HepG2 (cell line): Measurements from ENCODE around the gene KCNAB2. TPM values are rescaled to one million over a fixed set of nuclear protein-coding genes. Genes with fewer than 3 reads are reported as not detected.

Source experiments
- ARNT ChIP-seq: fragments of 450-650 bp; IDR thresholded peaks from 2 replicates; pipeline ENCODE4 v1.6.1; 2017
- BCL3 ChIP-seq: sonication (generic); formaldehyde crosslinking; IDR thresholded peaks from 2 replicates; pipeline ENCODE4 v1.5.1; 2020; ENCODE audit warnings: mild to moderate bottlenecking, missing genetic modification reagents, moderate library complexity
- BRD4 ChIP-seq: sonication (generic); formaldehyde crosslinking; IDR thresholded peaks from 2 replicates; pipeline ENCODE4 v1.4.0; 2020; ENCODE audit warnings: missing genetic modification reagents
- CCDC6 ChIP-seq: sonication (generic); formaldehyde crosslinking; IDR thresholded peaks from 2 replicates; pipeline ENCODE4 v1.8.1; 2022; ENCODE audit warnings: mild to moderate bottlenecking, missing genetic modification reagents, moderate library complexity
- HIC2 ChIP-seq: sonication (generic); formaldehyde crosslinking; IDR thresholded peaks from 2 replicates; pipeline ENCODE4 v1.9.0; 2022; ENCODE audit warnings: low read depth, missing genetic modification reagents
- KAT7 ChIP-seq: IDR thresholded peaks from 2 replicates; pipeline ENCODE4 v1.6.1; 2018; ENCODE audit warnings: borderline replicate concordance, missing compliant biosample characterization
- LCORL ChIP-seq, 2 experiments: fragments of 450-650 bp in 1 of 2; sonication (generic) in 1 of 2; formaldehyde crosslinking in 1 of 2; IDR thresholded peaks; 2 replicates each; pipeline versions ENCODE4 v1.5.0 to v1.6.1; 2017 to 2020; ENCODE audit warnings: antibody characterized with exemption in 1 of 2, missing genetic modification reagents in 1 of 2
- NFYB ChIP-seq: sonication (generic); formaldehyde crosslinking; IDR thresholded peaks from 2 replicates; pipeline ENCODE4 v1.4.0; 2020; ENCODE audit warnings: missing genetic modification reagents
- PAX8 ChIP-seq: sonication (generic); formaldehyde crosslinking; IDR thresholded peaks from 2 replicates; pipeline ENCODE4 v1.8.0; 2022; ENCODE audit warnings: mild to moderate bottlenecking, missing genetic modification reagents, borderline replicate concordance
- SOX13 ChIP-seq, 3 experiments: fragments of 450-650 bp in 1 of 3; sonication (generic) in 1 of 3; formaldehyde crosslinking in 1 of 3; IDR thresholded peaks in 2 of 3; conservative IDR thresholded peaks in 1 of 3; 2 replicates each; pipeline versions ENCODE4 v1.5.0 to v1.6.1; 2016 to 2020; ENCODE audit warnings: antibody characterized with exemption in 1 of 3, mild to moderate bottlenecking in 1 of 3, missing compliant biosample characterization in 1 of 3, missing genetic modification reagents in 1 of 3, moderate library complexity in 1 of 3
- SRSF1 ChIP-seq: fragments of 200-400 bp; formaldehyde crosslinking; optimal IDR thresholded peaks from 2 replicates; pipeline ENCODE3; 2017; ENCODE audit warnings: mild to moderate bottlenecking, low read depth, low read length, moderate library complexity
- THAP8 ChIP-seq: sonication (generic); formaldehyde crosslinking; IDR thresholded peaks from 2 replicates; pipeline ENCODE4 v1.5.1; 2020; ENCODE audit warnings: missing genetic modification reagents, mild to moderate bottlenecking, borderline replicate concordance
- ZNF136 ChIP-seq: sonication (generic); formaldehyde crosslinking; IDR thresholded peaks from 2 replicates; pipeline ENCODE4 v1.8.1; 2022; ENCODE audit warnings: low read depth, mild to moderate bottlenecking, moderate library complexity, missing genetic modification reagents
- ZNF34 ChIP-seq: sonication (generic); formaldehyde crosslinking; IDR thresholded peaks from 2 replicates; pipeline ENCODE4 v1.4.0; 2020; ENCODE audit warnings: mild to moderate bottlenecking, missing genetic modification reagents, borderline replicate concordance
- ZNF552 ChIP-seq: sonication (generic); formaldehyde crosslinking; IDR thresholded peaks from 2 replicates; pipeline ENCODE4 v1.9.0; 2022; ENCODE audit warnings: missing genetic modification reagents, mild to moderate bottlenecking, borderline replicate concordance
- ZNF558 ChIP-seq: sonication (generic); formaldehyde crosslinking; IDR thresholded peaks from 2 replicates; pipeline ENCODE4 v1.9.0; 2022; ENCODE audit warnings: mild to moderate bottlenecking, missing genetic modification reagents, borderline replicate concordance
- ZNF777 ChIP-seq: sonication (generic); formaldehyde crosslinking; IDR thresholded peaks from 2 replicates; pipeline ENCODE4 v1.4.0; 2020; ENCODE audit warnings: missing genetic modification reagents
- ZNF790 ChIP-seq: sonication (generic); formaldehyde crosslinking; IDR thresholded peaks from 2 replicates; pipeline ENCODE4 v1.8.0; 2022; ENCODE audit warnings: missing genetic modification reagents, mild to moderate bottlenecking, borderline replicate concordance
- polyA plus RNA-seq, 8 experiments: library from polyadenylated mRNA; depleted of rRNA in 3 of 8; stranded (reverse) in 7 of 8; unstranded in 1 of 8; fragments of >200 nt; fragmentation: Illumina TruSeq in 4 of 8; extraction: Trizol in 4 of 8; gene quantifications; 2 replicates each; pipeline versions ENCODE4 v1.2.1 to v1.2.3, GENCODE V29; 2011 to 2016; ENCODE audit warnings: low read depth in 4 of 8, missing spikeins in 1 of 8, mixed read lengths in 1 of 8; ENCODE audit not compliant: insufficient read depth in 1 of 8
- total RNA-seq, 5 experiments: library from RNA; depleted of rRNA; stranded (reverse); fragments of >200 nt; fragmentation: Illumina TruSeq; extraction: Trizol; gene quantifications; 2 replicates each; pipeline ENCODE4 v1.2.3, GENCODE V29; 2016; ENCODE audit warnings: low read depth in 1 of 5
- TF ChIP-seq, protein P1 (sequence below): sonication (generic); formaldehyde crosslinking; IDR thresholded peaks from 2 replicates; pipeline ENCODE4 v1.5.1; 2020; ENCODE audit warnings: mild to moderate bottlenecking, moderate library complexity, missing genetic modification reagents
- TF ChIP-seq, protein P2 (sequence below): sonication (generic); formaldehyde crosslinking; conservative IDR thresholded peaks from 2 replicates; pipeline ENCODE4 v1.4.0; 2020; ENCODE audit warnings: missing genetic modification reagents

The KCNAB2 gene
- total and polyA plus RNA-seq, 2 of the 13 experiments (the other 11 are each of a cell fraction or from before 2014, with no cell fraction given) = 6.2 to 8.8 TPM

GRCh38 chr1:6026095-6026809 is 19.4 kb upstream of the KCNAB2 start (continued):
- TF ChIP-seq SOX13 (IDR thresholded peaks at IDR 0.05) (no peak), SOX13 (CRISPR knock-in tag; conservative IDR thresholded peaks at IDR 0.05 in 1 of 2, IDR thresholded peaks at IDR 0.05 in 1 of 2) (peak in 1 of 2 experiments; percentile 46; a peak in 2 of 4 replicates), CCDC6 (CRISPR knock-in tag) (peak; percentile 92), ZNF790 (CRISPR knock-in tag) (peak; percentile 48; the same call in 1 of the 2 replicates), KAT7 (no peak; the same call in 1 of the 2 replicates), NFYB (CRISPR knock-in tag) (0 out of 2 replicates have a peak, but pooled peaks have one; percentile 10), ARNT (no peak), LCORL (IDR thresholded peaks at IDR 0.05) (no peak), LCORL (CRISPR knock-in tag; IDR thresholded peaks at IDR 0.05) (no peak), THAP8 (CRISPR knock-in tag) (peak; percentile 43; the same call in 1 of the 2 replicates), HIC2 (peak; percentile 41; the same call in 1 of the 2 replicates), ZNF777 (peak; percentile 67), ZNF558 (CRISPR knock-in tag) (no peak), ZNF136 (CRISPR knock-in tag) (no peak), BCL3 (no peak), ZNF34 (CRISPR knock-in tag) (no peak), SRSF1 (no peak), ZNF552 (peak; percentile 48; the same call in 1 of the 2 replicates), BRD4 (CRISPR knock-in tag) (peak; percentile 66; the same call in 1 of the 2 replicates), PAX8 (CRISPR knock-in tag) (no peak)
- TF ChIP-seq, protein P1, sequence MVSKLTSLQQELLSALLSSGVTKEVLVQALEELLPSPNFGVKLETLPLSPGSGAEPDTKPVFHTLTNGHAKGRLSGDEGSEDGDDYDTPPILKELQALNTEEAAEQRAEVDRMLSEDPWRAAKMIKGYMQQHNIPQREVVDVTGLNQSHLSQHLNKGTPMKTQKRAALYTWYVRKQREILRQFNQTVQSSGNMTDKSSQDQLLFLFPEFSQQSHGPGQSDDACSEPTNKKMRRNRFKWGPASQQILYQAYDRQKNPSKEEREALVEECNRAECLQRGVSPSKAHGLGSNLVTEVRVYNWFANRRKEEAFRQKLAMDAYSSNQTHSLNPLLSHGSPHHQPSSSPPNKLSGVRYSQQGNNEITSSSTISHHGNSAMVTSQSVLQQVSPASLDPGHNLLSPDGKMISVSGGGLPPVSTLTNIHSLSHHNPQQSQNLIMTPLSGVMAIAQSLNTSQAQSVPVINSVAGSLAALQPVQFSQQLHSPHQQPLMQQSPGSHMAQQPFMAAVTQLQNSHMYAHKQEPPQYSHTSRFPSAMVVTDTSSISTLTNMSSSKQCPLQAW (CRISPR knock-in tag) = peak; percentile 86
- TF ChIP-seq, protein P2, sequence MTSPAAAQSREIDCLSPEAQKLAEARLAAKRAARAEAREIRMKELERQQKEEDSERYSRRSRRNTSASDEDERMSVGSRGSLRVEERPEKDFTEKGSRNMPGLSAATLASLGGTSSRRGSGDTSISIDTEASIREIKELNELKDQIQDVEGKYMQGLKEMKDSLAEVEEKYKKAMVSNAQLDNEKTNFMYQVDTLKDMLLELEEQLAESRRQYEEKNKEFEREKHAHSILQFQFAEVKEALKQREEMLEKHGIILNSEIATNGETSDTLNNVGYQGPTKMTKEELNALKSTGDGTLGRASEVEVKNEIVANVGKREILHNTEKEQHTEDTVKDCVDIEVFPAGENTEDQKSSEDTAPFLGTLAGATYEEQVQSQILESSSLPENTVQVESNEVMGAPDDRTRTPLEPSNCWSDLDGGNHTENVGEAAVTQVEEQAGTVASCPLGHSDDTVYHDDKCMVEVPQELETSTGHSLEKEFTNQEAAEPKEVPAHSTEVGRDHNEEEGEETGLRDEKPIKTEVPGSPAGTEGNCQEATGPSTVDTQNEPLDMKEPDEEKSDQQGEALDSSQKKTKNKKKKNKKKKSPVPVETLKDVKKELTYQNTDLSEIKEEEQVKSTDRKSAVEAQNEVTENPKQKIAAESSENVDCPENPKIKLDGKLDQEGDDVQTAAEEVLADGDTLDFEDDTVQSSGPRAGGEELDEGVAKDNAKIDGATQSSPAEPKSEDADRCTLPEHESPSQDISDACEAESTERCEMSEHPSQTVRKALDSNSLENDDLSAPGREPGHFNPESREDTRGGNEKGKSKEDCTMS = no peak
